Gastrocnemius medialis (tissue), 4 donors: ENCODE data around the gene TECR. TPM values are rescaled to one million over a fixed set of nuclear protein-coding genes. Genes with fewer than 3 reads are reported as not detected.

ENCODE experiments used
- ATAC-seq, 2 donors: fragments of 150-250 bp; one replicate each; pipeline ENCODE4 v1.9.1; 2016
- DNase-seq, 2 donors: peaks; one replicate each; pipeline ENCODE4 v3.0.0-alpha.2; 2019
- H3K27ac ChIP-seq, 4 donors: fragments of 200-600 bp; sonication (generic); 1 replicate in 1 of 4; 2 replicates in 3 of 4; pipeline ENCODE4 v1.5.1; 2016 to 2018; ENCODE audit warnings: mild to moderate bottlenecking in 2 of 4, moderate library complexity in 1 of 4
- H3K27me3 ChIP-seq, 3 donors: fragments of 200-600 bp; sonication (generic) in 2 of 3; 1 replicate in 1 of 3; 2 replicates in 2 of 3; pipeline versions ENCODE4 v1.5.1 to v1.6.0; 2016 to 2019; ENCODE audit warnings: mild to moderate bottlenecking in 1 of 3, moderate library complexity in 1 of 3
- H3K36me3 ChIP-seq, 2 donors: fragments of 200-600 bp; sonication (generic) in 1 of 2; one replicate each; pipeline ENCODE4 v1.5.1; 2017 to 2018
- H3K4me1 ChIP-seq, 2 donors: fragments of 200-600 bp; sonication (generic) in 1 of 2; one replicate each; pipeline ENCODE4 v1.5.1; 2016 to 2017; ENCODE audit warnings: mild to moderate bottlenecking in 2 of 2
- H3K4me3 ChIP-seq, 4 donors: fragments of 200-600 bp; sonication (generic) in 3 of 4; 1 replicate in 1 of 4; 2 replicates in 3 of 4; pipeline ENCODE4 v1.5.1; 2016 to 2019; ENCODE audit warnings: mild to moderate bottlenecking in 2 of 4
- H3K9me3 ChIP-seq, 3 donors: fragments of 200-600 bp; sonication (generic) in 2 of 3; 1 replicate in 1 of 3; 2 replicates in 2 of 3; pipeline ENCODE4 v1.5.1; 2016 to 2019
- POLR2A ChIP-seq, 2 donors: fragments of 450-650 bp; IDR thresholded peaks; one replicate each; pipeline ENCODE4 v1.6.1; 2017; ENCODE audit warnings: antibody characterized with exemption in 2 of 2, mild to moderate bottlenecking in 2 of 2, moderate library complexity in 2 of 2
- in situ Hi-C, 4 donors: fragments of 200-750 bp; cut with MboI; loops; one replicate each; pipeline versions ENCODE4 v1.15.0 to v1.8.0; 2017; ENCODE audit warnings: low sequenced_read_pairs in 4 of 4
- intact Hi-C: fragments of 100-400 bp; cut with DNase I; formaldehyde crosslinking; loops from one replicate; pipeline ENCODE4 v1.15.1; 2023; ENCODE audit warnings: low total_unique reads
- total RNA-seq, 4 donors: library from RNA; depleted of rRNA; stranded (reverse); fragments of >200 nt; gene quantifications; one replicate each; pipeline versions ENCODE4 v1.1.0 to v1.2.3, GENCODE V29; 2016
- TF ChIP-seq, protein P1 (sequence below), 5 experiments: fragments of 450-650 bp in 3 of 5; fragments of 200-600 bp in 2 of 5; sonication (generic) in 2 of 5; IDR thresholded peaks in 4 of 5; conservative IDR thresholded peaks in 1 of 5; 1 replicate in 4 of 5; 2 replicates in 1 of 5; pipeline ENCODE4 v1.5.1; 2016 to 2019; ENCODE audit warnings: antibody characterized with exemption in 5 of 5, mild to moderate bottlenecking in 3 of 5, moderate library complexity in 3 of 5

Gene TECR
- total RNA-seq, 4 donors from 2014 or later: 56.2 to 155 (median 113) TPM

DNA sequence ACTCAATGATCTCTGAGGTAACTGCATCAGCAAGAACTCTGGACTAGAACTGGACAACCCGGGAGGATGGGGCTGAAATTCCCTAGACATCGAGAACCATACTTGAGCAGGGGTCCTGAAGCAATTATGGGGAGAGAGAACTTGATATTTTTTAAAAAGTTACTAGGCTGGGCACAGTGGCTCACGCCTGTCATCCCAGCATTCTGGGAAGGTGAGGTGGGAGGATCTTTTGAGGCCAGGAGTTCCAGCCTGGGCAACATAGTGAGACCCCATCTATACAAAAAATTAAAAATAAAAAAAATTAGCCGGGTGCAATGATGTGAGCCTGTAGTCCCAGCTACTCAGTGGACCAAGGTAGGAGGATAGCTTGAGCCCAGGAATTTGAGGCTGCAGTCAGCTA lies 8.9 kb upstream of the TECR start:
- TF ChIP-seq POLR2A (IDR thresholded peaks at IDR 0.05): no peak
- TF ChIP-seq, protein P1, sequence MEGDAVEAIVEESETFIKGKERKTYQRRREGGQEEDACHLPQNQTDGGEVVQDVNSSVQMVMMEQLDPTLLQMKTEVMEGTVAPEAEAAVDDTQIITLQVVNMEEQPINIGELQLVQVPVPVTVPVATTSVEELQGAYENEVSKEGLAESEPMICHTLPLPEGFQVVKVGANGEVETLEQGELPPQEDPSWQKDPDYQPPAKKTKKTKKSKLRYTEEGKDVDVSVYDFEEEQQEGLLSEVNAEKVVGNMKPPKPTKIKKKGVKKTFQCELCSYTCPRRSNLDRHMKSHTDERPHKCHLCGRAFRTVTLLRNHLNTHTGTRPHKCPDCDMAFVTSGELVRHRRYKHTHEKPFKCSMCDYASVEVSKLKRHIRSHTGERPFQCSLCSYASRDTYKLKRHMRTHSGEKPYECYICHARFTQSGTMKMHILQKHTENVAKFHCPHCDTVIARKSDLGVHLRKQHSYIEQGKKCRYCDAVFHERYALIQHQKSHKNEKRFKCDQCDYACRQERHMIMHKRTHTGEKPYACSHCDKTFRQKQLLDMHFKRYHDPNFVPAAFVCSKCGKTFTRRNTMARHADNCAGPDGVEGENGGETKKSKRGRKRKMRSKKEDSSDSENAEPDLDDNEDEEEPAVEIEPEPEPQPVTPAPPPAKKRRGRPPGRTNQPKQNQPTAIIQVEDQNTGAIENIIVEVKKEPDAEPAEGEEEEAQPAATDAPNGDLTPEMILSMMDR (IDR thresholded peaks at IDR 0.05 in 4 of 5, conservative IDR thresholded peaks at IDR 0.05 in 1 of 5): no peak
- H3K36me3 ChIP-seq: peaks cover 0 to 10% of the 10 kb centered on the region in 2 donors
- in situ Hi-C loops (no loop called here), intact Hi-C loops (no loop called here)
- H3K9me3 ChIP-seq: no peaks in the 10 kb centered on the region
- no peak for DNase-seq
- peaks cover 24% of the 10 kb centered on the region in 2 donors for H3K4me1 ChIP-seq
- ATAC-seq: no peak
- no peak overlapping the region for H3K4me3 ChIP-seq
- H3K27ac ChIP-seq: peak overlapping the region; percentile 95 to 100 (median 98)
- H3K27me3 ChIP-seq: no peaks in the 10 kb centered on the region

DNA sequence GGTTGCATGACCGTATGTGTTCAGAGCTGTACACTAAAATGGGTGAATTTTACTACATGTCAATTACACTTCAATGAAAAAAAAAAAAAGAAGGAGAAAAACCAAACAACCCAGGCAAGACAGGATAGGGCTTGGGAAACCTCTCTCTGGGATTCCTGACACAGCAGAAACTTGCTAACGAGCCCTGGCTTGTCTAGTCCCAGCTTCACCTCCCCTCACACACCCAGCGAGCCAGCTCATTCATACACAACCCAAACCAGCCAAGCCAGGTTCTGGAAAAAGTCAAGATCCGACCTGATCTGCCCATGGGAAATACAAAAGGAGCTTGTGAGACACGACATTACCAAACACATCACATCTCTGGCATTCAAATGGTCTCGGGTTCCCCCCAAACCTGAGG lies 3.7 kb upstream of the TECR start:
- Histone ChIP-seq H3K4me1 (peaks cover 7 to 13% of the 10 kb centered on the region in 2 donors), H3K4me3 (no peak overlapping the region), H3K36me3 (no peaks in the 10 kb centered on the region), H3K9me3 (no peaks in the 10 kb centered on the region), H3K27ac (peak overlapping the region in 1 of 4 donors; percentile 85), H3K27me3 (no peaks in the 10 kb centered on the region)
- no peak for ATAC-seq
- in situ Hi-C loops (no loop called here), intact Hi-C loops (no loop called here)
- TF ChIP-seq, protein P1 (IDR thresholded peaks at IDR 0.05 in 4 of 5, conservative IDR thresholded peaks at IDR 0.05 in 1 of 5): no peak
- TF ChIP-seq POLR2A (IDR thresholded peaks at IDR 0.05): no peak
- no peak for DNase-seq

DNA sequence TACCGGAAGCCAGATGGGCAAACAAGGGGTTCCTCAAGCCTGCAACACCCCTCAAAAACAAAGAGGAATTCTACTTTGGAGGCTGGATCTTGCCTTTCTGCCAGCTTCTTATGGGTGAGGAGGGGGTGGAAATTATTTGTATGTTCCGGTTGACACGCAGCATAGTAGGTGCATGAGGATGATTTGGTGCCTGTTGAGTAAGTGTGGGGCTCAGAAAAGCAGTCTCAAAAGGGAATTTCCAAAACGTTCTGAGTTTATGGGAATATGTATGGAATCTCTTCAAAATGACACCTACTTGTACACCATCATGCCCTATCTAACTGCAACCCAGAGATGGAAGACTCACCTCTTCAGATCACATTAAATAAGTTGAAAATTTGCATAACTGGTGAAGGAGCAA lies 3.0 kb upstream of the TECR start:
- ATAC-seq: no peak
- no peaks in the 10 kb centered on the region for H3K36me3 ChIP-seq
- in situ Hi-C loops (no loop called here), intact Hi-C loops (no loop called here)
- no peak for DNase-seq
- H3K4me1 ChIP-seq: peaks cover 14 to 19% of the 10 kb centered on the region in 2 donors
- no peak overlapping the region for H3K4me3 ChIP-seq
- H3K27ac ChIP-seq: peak overlapping the region in 2 of 4 donors; percentile 85 to 98
- no peak for TF ChIP-seq POLR2A (IDR thresholded peaks at IDR 0.05)
- TF ChIP-seq, protein P1 (IDR thresholded peaks at IDR 0.05 in 4 of 5, conservative IDR thresholded peaks at IDR 0.05 in 1 of 5): no peak
- no peaks in the 10 kb centered on the region for H3K27me3 ChIP-seq
- H3K9me3 ChIP-seq: no peaks in the 10 kb centered on the region

DNA sequence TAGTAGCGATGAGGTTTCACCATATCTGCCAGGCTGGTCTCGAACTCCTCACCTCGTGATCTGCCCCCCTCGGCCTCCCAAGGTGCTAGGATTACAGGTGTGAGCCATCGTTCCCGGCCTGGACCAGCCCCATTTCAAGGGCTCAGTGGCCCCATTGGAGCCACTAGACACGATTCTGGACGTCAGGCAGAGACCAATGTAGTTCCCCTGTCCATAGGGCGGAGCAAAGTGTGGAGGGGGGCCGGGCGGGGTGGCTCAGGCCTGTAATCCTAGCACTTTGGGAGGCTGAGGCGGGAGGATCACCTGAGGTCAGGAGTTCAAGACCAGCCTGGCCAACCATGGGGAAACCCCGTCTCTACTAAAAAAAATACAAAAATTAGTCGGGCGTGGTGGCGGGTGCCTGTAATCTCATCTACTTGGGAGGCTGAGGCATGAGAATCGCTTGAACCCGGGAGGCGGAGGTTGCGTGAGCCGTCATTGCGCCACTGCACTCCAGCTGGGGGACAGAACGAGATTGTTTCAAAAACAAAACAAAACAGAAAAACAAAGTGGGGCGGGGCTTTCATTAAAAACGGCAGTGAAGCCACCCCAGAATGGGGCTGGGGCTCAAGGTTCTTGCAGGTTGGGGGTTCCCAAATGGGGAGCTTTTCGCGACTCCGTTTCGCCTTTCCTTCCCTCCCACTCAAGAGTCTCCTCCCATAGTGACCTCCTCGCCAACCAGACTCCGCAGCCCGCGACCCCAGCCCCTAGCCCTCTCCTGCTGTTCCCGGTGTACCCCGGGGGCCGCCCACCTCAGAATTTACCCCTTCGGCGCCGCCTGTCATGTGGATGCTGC lies 758 bp upstream of the TECR start:
- intact Hi-C loops: loop anchor here (1.0 kb wide), 1 partner anchor 10 kb away; the partner anchor contains the start of gene DNAJB1
- DNase-seq: no peak

More for the DNA sequence above, 758 bp upstream of the TECR start:
- Histone ChIP-seq H3K36me3 (no peaks in the 10 kb centered on the region), H3K4me3 (peak overlapping the region; percentile 76 to 84 (median 82)), H3K27ac (peak overlapping the region; percentile 85 to 98 (median 96)), H3K4me1 (peaks cover 24 to 37% of the 10 kb centered on the region in 2 donors), H3K9me3 (no peaks in the 10 kb centered on the region), H3K27me3 (no peaks in the 10 kb centered on the region)
- in situ Hi-C loops: no loop called here
- no peak for TF ChIP-seq POLR2A (IDR thresholded peaks at IDR 0.05)
- TF ChIP-seq, protein P1 (IDR thresholded peaks at IDR 0.05 in 4 of 5, conservative IDR thresholded peaks at IDR 0.05 in 1 of 5): no peak
- peak in 1 of 2 donors; percentile 10 for ATAC-seq
